Stimulated activated CD8-positive, alpha-beta memory T cell treated with anti-CD3 and anti-CD28 coated beads, Interleukin-4, amount 100 ng/mL, for 24 hours (primary cell): ENCODE measurements around the gene AKAP6.
"Not testable (repeated sequence)": the region's sequence is repeated elsewhere in the genome, so short reads cannot be mapped to it uniquely, and the experiment has no call there.

Experiments
- DNase-seq: peaks from one replicate; pipeline ENCODE4 v3.0.0-alpha.2; 2020; ENCODE audit warnings: low read depth

AKAP6 gene

GRCh38 chr14:32373174-32373573 is 44.1 kb downstream of the AKAP6 start:
- not testable (repeated sequence) for DNase-seq

- DNase-seq: no peak
Measured at GRCh38 chr14:32374155-32374554, 45.1 kb downstream of the AKAP6 start.

GRCh38 chr14:32375663-32376062 is 46.6 kb downstream of the AKAP6 start:
- DNase-seq: no peak

- no peak for DNase-seq
Measured at GRCh38 chr14:32377046-32377646, 48.0 kb downstream of the AKAP6 start.

GRCh38 chr14:32378284-32378683 is 49.2 kb downstream of the AKAP6 start:
- no peak for DNase-seq

GRCh38 chr14:32379447-32379846 is 50.3 kb downstream of the AKAP6 start:
- DNase-seq: no peak

GRCh38 chr14:32381869-32382268 is 52.8 kb downstream of the AKAP6 start:
- no peak for DNase-seq

GRCh38 chr14:32382704-32383103 is 53.6 kb downstream of the AKAP6 start:
- DNase-seq: no peak

GRCh38 chr14:32383364-32384009 is 54.4 kb downstream of the AKAP6 start:
- no peak for DNase-seq

GRCh38 chr14:32384464-32384863 is 55.4 kb downstream of the AKAP6 start:
- DNase-seq: no peak

GRCh38 chr14:32387295-32387694 is 58.2 kb downstream of the AKAP6 start:
- not testable (repeated sequence) for DNase-seq

- no peak for DNase-seq
Measured at GRCh38 chr14:32393119-32393518, 64.0 kb downstream of the AKAP6 start.

GRCh38 chr14:32394038-32394437 is 64.9 kb downstream of the AKAP6 start:
- DNase-seq: no peak

GRCh38 chr14:32396885-32397284 is 67.8 kb downstream of the AKAP6 start:
- no peak for DNase-seq

- no peak for DNase-seq
Measured at GRCh38 chr14:32397861-32398640, 69.0 kb downstream of the AKAP6 start.

- DNase-seq: no peak
Measured at GRCh38 chr14:32399920-32400319, 70.8 kb downstream of the AKAP6 start.

GRCh38 chr14:32400480-32400879 is 71.4 kb downstream of the AKAP6 start:
- DNase-seq: no peak

GRCh38 chr14:32403021-32403420 is 73.9 kb downstream of the AKAP6 start:
- no peak for DNase-seq

GRCh38 chr14:32403688-32404087 is 74.6 kb downstream of the AKAP6 start:
- DNase-seq: no peak

- DNase-seq: no peak
Measured at GRCh38 chr14:32404784-32405573, 75.9 kb downstream of the AKAP6 start.

GRCh38 chr14:32405856-32406255 is 76.8 kb downstream of the AKAP6 start:
- no peak for DNase-seq

- DNase-seq: no peak
Measured at GRCh38 chr14:32407130-32407529, 78.0 kb downstream of the AKAP6 start.
